AG09319 (cell line): ENCODE measurements around the gene REV1.

Experiments used
- DNase-seq: peaks from one replicate; pipeline ENCODE4 v3.0.0-alpha.2; 2010; ENCODE audit warnings: low read depth; ENCODE audit errors: extremely low read depth
- CTCF ChIP-seq: IDR thresholded peaks from 2 replicates; pipeline ENCODE4 v1.5.1; 2011; ENCODE audit warnings: low read depth, mild to moderate bottlenecking, inconsistent platforms, low read length, moderate library complexity

Gene REV1

GRCh38 chr2:99489761-99490622, at the start of gene REV1:
Gene REV1, minus strand, starts transcription at chr2:99490017. Its CDS starts 25,042 bp downstream, at chr2:99464975.
- TF ChIP-seq CTCF, result peak; percentile 71

GRCh38 chr2:99537910-99538485, 48.2 kb upstream of the REV1 start:
- no peak for DNase-seq
- TF ChIP-seq CTCF, result no peak

More at GRCh38 chr2:99489761-99490622, at the start of gene REV1:
- peak; percentile 84 for DNase-seq

- no peak for TF ChIP-seq CTCF
- no peak for DNase-seq
Observed at GRCh38 chr2:99524056-99524455, 34.2 kb upstream of the REV1 start.

GRCh38 chr2:99522157-99522556, 32.3 kb upstream of the REV1 start:
- TF ChIP-seq CTCF, result no peak
- DNase-seq, result no peak

GRCh38 chr2:99520813-99521212, 31.0 kb upstream of the REV1 start:
- no peak for TF ChIP-seq CTCF
- DNase-seq, result no peak

GRCh38 chr2:99520195-99520594, 30.4 kb upstream of the REV1 start:
- no peak for TF ChIP-seq CTCF
- DNase-seq, result no peak

- TF ChIP-seq CTCF, result no peak
- DNase-seq, result no peak
Observed at GRCh38 chr2:99514357-99514756, 24.5 kb upstream of the REV1 start.
